NOMO-1 treated with dmso at 0.1 percent for 144 hours (cell line): Measurements from ENCODE around the gene MYBPC1.

ENCODE experiments used
- DNase-seq: peaks from one replicate; lab custom pipeline; 2025; ENCODE audit not compliant: unreplicated experiment; lab: John Stamatoyannopoulos, UW

Gene MYBPC1

DNA sequence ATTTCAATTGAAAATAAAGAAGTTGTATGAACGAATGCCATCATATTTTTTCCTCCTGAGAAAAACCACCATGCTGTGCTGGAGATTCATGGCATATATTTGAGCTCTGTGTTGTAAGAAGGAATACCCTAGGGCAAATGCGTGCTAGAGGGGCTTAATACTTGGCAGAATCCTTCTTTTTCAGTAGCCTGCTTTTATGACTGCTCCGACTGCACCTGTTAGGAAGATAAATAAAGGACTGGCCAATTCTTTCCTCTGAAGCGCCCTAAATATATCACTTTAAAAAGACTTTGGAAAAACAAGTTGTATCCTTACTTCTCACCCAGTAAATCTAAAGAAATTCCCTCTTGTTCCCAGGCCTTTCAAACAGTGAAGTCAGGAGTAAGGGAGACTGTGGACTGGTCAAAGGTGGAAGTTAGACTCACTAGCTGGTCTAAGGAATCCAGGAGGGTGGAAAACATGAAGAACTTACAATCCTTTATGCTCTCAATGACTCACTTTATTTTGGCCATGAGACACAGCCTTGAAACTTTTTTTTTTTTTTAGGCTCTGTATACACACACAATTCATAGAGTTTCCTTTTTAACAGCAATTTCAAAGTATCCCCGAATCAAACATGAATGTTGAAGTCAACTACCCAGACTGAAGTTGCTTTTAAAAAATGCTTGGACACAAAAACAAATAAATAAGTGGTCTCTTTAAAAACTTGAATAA, 5.2 kb downstream of the MYBPC1 start:
- DNase-seq, result no peak

GRCh38 chr12:101604132-101604531, 9.4 kb downstream of the MYBPC1 start:
- DNase-seq, result no peak

GRCh38 chr12:101607894-101608293, 13.1 kb downstream of the MYBPC1 start:
- no peak for DNase-seq

- no peak for DNase-seq
These were observed 13.7 kb downstream of the MYBPC1 start for GRCh38 chr12:101608301-101609133.

GRCh38 chr12:101609198-101609597, 14.4 kb downstream of the MYBPC1 start:
- DNase-seq, result no peak

GRCh38 chr12:101612160-101612916, 17.6 kb downstream of the MYBPC1 start:
- DNase-seq, result no peak

GRCh38 chr12:101616027-101616494, 21.3 kb downstream of the MYBPC1 start:
- DNase-seq, result peak; percentile 57

DNA sequence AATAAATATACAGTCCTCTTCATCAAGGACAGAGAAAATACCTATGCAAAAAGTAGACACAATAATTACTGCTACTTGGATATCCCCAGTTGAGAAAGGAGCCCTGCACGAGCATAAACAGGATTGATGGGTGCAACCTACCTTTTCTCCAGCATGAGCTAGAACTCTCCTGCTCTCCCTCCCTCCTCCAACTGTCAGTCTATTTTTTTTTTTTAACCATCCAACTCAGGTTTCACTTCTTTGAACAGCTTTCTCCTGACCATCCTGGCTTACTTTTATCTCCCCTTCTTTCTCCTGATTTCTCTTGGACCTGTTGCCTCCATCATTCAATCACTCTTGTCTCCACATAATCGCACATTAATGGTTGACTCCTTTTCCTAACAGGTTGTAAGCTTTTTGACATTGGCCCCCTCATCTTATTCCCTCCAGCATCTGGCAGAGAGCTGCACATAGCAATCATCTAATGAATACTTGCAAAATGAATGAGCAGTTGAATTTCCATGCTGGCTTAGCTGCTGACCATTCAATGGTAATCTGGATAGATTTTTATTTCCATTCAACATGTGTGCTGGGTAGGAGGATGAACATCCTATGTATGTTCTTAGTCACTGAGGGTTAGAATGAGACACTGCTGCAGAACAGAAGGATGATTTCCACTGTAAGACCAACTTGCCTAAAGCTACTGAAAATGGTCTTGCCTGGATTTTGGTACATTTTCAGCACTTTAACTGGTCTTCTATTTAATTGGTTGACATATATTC, 24.4 kb downstream of the MYBPC1 start:
- DNase-seq, result no peak

DNA sequence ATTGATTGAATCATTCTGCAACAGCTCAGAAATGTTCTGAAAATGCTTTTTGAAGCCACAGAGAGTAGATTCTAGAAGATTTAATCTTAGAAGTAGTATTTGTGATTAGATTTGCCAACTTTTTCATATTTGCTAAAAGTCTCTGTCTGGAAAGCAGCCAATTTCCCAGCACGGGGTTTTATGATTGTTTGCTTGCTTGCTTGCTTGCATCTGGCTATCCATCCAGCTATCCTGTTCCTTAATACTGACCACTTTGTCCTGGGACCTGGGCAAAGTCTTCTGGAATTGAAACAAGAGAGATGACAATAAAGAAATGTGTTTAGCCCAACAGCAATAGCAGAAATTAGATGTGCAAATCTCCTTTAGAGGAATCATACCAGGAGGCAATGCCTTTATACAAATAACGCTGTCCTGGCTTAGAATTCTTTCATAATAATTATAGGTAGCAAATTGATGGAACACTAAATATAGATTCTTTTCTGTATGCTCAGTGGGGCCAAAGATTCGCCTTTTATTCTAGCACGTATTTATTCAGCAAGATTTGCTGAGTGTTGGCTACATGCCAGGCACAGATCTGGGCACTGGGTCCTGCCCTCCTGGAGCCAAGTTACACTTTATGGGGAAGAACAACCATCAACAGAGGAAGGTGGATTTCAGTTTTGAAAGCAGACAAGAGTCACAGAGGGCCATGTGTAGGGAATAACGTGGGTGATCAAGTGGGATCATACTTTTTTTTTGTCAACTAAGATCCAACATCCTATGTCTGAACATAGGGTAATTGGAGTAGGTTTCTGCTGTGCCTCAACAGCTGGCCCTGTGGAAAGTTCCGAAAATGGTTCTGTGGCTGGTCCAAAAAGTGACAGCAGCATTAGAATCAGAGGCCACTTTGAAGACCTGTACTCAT, 25.3 kb downstream of the MYBPC1 start:
- no peak for DNase-seq

GRCh38 chr12:101620762-101621133, 26.0 kb downstream of the MYBPC1 start:
- DNase-seq, result no peak

DNA sequence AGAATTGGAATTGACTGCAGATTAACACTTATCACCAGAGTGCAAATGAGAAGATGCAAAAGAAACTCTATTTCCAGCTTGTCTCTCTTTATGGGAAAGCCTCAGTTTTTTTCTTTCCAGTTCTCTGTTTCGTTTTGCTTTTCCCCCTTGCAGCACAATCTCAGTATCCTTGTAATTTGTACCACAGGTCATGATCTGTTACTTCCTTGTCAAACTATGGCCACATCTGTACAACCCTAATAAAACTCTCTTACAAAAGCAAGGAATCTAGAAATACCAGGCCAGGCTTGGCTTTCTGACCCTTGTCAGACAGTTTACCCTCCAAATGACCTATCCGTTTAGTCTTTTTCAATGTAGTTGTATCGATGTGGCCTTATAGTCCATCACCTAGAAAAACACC, 33.9 kb downstream of the MYBPC1 start:
- no peak for DNase-seq

DNA sequence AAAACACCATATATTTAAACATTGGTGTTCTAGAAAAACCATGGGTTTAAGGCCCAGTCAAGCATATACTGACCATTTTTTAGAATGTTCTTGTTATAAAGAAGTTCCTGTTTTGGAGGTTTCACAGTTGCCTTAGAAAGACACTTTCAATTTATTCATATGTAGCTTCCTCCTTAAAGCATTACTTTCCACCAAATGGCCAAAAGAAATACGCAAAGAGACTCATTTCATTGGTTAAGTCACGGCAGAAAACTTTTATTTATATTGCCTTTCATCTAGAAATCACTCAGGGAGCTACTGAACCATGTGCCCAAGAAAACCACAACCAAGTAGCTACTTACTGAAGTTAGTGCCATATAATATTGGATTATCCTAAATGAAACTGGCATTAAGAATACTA, 40.0 kb downstream of the MYBPC1 start:
- peak; percentile 53 for DNase-seq

DNA sequence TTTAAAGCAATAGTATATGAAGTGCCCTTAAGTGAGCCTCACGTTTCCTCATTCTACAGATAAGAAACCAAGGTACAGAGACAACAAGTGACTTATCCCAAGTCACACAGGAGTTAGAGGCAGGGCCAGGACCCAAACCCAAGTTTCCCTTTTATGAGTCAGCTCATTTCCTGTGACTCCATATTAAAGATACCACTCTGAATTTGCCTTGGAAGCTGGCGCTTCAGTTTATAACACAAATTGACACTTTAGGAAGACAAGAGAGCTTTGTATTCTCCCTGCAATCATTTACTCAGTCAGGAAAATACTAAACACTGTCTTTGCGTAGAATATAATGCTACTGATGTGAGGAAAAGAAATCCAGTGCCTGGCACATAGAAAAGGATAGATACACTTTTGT, 43.2 kb downstream of the MYBPC1 start:
- DNase-seq, result no peak

GRCh38 chr12:101642115-101643067, 47.6 kb downstream of the MYBPC1 start:
- DNase-seq, result no peak

- DNase-seq, result no peak
These were observed 52.9 kb downstream of the MYBPC1 start for GRCh38 chr12:101647711-101648110.

- DNase-seq, result no peak
These were observed 53.4 kb downstream of the MYBPC1 start for GRCh38 chr12:101648195-101648594.

DNA sequence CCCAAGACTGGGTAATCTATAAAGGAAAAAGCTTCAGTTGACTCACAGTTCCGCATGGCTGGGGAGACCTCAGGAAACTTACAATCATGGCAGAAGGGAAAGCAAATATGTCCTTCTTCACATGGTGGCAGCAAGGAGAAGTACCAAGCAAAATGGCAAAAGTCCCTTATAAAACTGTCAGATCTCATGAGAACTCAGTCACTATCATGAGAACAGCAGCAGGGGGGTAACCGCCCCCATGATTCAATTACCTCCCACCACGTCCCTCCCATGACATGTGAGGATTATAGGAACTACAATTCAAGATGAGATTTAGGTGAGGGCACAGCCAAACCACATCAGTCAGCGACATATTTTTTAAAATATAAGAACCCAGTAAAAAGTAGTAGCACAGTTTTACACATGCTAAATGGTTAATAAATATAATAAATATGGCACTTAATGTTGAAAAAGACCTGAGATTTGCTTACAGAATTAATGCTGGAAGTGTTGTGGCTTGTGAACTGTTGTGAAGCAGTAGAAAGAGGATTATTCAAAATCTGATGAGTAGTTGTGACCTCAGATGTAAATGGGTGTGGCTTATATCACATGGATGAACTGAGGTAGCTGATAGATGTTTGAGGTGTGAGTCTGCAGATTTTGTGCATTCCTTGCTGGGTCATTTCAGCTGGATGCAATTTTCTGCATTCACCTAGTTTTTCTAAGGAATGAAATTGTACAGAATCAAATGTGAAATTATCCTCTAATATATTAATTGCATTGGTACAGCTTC, 55.8 kb downstream of the MYBPC1 start:
- DNase-seq, result no peak

- DNase-seq, result no peak
These were observed 58.3 kb downstream of the MYBPC1 start for GRCh38 chr12:101653030-101653429.
